NCI-H1436 treated with DMSO at 0.1 percent for 48 hours (cell line): ENCODE data around the gene PTPRE.

ENCODE experiments used
- DNase-seq: peaks from one replicate; lab custom pipeline; 2025; lab: John Stamatoyannopoulos, UW

Gene PTPRE

GRCh38 chr10:127926455-127926854, 19.6 kb downstream of the PTPRE start:
- DNase-seq: no peak

GRCh38 chr10:127928021-127928806, 21.3 kb downstream of the PTPRE start:
- DNase-seq: no peak

- no peak for DNase-seq
These were observed 25.8 kb downstream of the PTPRE start for GRCh38 chr10:127932521-127933270.

DNA sequence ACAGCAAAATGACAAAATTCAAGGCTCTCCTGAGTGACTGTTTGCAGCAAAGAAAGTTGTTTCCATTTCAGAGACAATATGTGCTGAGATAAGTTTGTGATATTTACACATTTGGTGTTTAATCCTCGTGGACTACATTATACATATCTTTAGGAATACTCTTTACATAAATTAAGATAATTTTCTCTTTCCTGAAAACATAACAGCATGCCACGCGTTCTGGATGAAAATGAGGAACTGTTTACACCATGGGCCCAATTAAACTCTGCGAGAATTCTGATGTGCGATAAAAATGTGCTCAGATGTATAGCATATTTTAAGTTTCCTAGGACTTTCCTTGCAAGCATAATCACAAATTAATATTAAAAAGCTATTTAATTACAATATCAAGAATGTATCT, 26.4 kb downstream of the PTPRE start:
- no peak for DNase-seq

DNA sequence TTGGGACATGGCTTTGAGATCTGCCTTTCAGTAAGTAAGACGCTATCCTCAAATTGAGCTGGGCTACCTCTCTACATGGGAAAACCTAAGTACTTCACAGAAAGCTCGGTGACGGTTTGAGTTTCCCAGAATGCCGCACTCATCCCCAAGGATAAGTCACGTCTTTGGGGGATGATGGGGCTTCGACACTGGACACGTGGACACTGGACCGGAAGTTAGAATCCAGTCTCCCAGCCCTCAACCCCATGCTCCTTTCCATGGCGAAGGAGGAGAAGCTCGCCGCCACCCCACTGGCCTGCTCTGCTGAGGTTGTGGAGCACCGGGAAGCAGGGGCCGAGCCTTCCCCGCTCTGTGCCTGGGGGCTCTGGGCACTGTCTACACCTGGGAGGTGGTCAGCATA, 27.5 kb downstream of the PTPRE start:
- no peak for DNase-seq

GRCh38 chr10:127935071-127935561, 28.2 kb downstream of the PTPRE start:
- no peak for DNase-seq

DNA sequence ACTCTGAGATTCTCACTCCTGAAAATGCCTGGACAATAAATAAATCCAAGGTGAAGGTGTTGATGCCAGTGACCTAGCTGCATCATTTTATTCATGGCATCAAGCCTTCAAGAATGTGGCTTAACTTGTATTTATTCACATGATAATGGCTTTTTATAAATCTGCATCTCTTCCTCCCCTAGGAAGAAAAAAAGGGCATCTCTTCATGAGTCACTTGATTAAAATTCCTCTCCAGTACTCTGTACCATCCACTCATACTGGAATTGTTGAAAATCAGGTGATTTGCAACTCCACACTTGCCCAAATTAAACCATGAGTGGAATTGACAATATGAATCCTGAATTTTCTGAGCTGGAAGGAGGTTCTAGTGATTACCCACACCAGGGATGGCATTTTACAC, 30.2 kb downstream of the PTPRE start:
- DNase-seq: no peak

DNA sequence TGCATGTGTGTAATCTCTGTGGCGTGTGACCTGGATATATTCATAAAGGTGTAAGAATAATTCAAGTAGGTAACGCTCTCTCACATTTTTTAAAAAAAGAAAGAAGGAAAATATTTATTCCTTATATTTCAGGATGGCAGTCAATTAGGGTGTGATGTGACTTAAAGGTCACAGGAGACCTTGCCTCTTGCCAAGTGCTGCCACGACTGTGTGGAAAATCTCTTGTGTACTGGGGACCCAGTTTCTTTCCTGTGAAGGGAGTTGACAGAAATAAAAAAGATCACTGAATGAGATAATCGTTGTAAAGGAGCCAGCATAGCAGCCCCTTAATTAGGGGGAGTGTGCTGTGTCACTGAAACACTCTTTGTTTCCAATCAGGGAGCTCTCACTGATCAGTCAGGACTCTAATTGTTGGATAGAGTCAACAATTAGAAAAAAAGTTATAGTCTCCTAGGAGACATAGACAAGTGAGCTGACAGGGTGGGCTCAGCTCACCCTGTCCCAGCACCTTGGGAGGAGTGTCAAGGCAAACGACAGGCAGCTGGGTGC, 31.1 kb downstream of the PTPRE start:
- DNase-seq: no peak

- no peak for DNase-seq
These were observed 33.0 kb downstream of the PTPRE start for GRCh38 chr10:127939786-127940330.

DNA sequence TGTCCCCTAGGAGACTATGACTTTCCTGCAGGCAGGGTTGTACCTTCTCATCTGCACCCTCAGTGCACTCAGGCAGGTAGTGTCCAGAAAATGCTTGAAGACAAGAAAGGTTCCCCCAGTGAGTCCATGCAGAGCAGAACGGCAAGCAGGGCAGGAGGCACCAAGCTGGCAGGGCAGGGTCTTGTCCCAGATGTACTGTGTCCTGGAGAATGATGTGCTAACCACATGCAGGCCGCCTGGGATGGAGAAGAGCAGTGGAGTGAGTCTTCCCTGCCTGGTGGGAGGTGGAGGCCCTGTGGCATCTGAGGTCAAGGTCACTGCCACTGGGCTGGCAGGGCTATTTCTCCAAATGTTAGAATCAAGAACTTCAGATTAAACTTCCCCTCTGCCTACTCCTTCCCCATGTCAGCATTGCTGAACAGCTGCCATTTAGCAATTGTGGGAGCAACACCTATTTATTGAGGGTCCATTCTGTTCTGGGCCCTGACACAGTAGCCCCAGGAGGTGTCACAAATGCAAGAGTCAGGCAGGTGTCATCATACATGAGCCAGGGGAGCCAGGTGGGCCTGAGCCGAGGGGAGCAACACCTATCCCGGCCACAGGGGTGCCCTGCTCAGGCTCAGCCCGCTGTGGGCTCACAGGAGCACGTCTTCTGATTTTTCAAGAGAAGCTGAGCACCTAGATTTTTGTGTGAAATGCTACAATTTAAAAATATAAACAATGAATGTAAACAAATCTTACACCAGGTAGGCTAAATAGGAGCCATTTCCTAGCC, 34.1 kb downstream of the PTPRE start:
- no peak for DNase-seq

DNA sequence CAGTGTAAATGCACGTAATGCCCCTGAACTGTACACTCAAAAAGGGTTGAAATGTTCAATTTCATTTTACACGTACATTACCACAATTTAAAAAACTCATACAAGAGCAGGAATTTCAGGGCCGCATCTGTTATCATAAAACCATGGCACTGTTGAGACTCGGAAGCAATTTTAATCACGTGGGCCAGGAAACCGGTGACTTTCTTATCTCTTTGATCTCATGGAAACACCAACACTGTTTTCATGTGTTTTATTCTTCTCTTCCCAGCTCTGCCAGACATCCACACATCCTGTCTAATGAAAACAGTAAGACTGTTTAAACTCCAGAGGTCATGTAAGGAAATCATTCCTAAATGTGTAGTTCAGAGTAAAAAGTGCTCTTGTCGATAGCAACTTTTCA, 35.9 kb downstream of the PTPRE start:
- no peak for DNase-seq

DNA sequence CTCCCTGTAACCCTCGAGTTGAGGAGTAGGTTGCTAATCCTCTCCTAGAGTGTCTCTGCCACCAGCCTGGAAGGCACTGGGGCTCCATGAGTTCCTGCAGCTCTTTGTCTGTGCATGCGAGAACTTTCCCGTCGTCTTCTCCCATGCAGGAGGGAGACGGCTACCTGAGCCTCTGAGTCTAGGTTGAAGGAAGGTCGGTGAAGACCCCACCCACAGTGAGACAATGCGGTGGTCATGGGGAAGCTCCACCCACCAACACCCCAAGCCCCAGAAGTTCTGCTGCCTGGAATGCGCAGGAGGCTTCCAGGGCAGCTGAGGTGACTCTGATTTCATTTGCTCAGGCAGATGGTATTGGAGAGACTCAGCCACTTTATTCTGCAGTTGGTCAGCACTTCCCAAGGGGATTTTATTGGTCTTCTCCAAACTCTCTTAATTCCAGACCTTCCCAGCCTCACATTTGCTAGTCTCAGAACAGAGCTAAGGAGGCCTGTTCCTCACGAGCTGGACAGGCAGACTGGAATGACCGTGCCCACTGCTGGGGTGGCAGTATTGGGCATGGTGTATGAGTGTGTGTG, 36.5 kb downstream of the PTPRE start:
- DNase-seq: no peak

GRCh38 chr10:127944256-127944655, 37.4 kb downstream of the PTPRE start:
- no peak for DNase-seq

- DNase-seq: no peak
These were observed 38.4 kb downstream of the PTPRE start for GRCh38 chr10:127945341-127945758.

DNA sequence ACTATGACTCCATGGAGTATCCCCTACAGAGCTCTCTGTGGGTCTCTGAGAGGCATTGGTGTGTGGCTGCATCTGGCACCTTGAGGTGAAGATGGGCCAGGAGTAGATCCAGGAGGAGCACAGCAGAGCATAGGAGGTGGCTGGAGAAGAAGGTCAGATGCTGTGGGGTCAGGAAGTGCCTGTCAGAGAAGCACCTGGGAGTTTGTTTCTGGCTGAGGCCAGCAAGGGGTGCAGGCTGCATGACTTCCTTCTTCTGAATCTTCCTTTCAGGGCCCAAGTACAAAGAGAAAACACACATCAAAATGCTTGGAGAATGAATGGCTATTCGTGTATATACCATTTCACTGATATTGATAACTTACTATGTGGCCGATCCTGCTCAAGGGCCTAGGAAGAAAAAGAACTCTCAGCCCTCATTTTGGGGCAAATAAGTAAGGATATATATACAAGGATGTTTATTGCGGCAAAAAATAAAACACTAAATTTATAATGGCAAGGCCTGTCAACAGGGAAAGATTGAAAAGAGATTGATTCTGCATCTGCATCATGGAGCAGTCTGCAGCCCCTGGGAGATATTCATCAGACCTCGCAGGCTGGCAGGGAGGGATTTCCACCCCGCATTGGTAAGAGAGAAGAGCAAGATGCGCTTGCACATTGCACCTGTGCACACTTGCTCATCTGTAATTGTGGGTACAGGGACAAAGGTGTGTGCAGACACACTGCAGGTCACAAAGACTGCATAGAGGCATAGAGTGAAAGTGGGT, 39.2 kb downstream of the PTPRE start:
- no peak for DNase-seq

DNA sequence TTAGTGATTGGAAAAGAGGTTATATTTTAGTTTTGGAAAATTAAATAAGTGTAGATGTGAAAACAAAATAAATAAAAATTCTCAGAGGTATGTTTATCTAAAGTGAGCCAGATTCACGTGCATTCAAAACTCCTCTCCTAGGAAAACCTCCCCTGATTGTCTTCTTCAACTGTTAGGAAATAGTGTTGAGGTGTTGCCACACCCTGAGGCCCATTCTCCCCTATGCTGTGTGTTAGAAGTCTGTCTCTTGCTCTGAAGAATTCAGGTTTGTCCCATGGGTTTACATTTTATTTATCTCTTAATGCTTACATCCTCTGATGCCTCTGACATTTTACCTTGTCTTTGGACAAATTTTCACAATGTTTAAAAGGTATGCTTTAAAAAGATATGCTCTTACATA, 40.3 kb downstream of the PTPRE start:
- DNase-seq: no peak

GRCh38 chr10:127948791-127949190, 41.9 kb downstream of the PTPRE start:
- no peak for DNase-seq

GRCh38 chr10:127949831-127950230, 42.9 kb downstream of the PTPRE start:
- no peak for DNase-seq

DNA sequence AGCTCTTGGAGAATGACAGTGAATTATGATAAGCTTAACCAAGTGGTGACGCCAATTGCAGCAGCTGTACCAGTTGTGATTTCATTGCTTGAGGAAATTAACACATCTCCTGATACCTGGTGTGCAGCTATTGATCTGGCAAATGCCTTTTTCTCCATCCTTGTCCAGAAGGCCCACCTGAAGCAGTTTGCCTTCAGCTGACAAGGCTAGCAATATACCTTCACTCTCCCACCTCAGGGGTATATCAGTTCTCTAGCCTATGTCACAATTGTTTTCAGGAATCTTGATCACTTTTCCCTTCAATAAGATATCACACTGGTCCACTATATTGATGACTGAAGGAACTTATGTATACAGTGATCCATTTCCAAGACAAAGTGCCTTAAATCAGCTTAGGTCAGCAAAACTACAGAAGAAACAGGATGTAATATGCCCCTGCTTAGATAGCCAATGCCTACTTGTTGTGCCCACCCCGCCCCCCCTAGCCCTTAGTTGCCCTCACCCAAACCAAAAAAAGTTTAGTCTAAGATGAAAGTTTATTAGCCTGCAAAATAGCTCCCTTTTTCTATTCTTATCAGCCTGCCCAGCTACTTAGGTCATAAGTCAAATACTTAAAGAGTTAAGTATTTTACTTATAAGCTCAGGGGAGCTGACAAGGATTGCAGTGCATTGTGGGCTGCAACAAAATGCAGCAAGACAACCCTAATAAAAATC, 45.1 kb downstream of the PTPRE start:
- no peak for DNase-seq

GRCh38 chr10:127952575-127952869, 45.6 kb downstream of the PTPRE start:
- DNase-seq: no peak
